HL-60 (cell line): ENCODE results near the gene CD8B2.

Source experiments
- DNase-seq, 2 experiments: peaks; one replicate each; pipeline ENCODE4 v3.0.0-alpha.2; 2010 to 2020; ENCODE audit warnings: low read depth in 1 of 2, low spot score in 1 of 2
- H3K27ac ChIP-seq: fragments of 250-450 bp; sonication (Bioruptor Pico); replicated peaks from 2 replicates; pipeline ENCODE4 v1.5.1; 2020; ENCODE audit warnings: mild to moderate bottlenecking, moderate library complexity
- H3K27me3 ChIP-seq: fragments of 250-450 bp; sonication (Bioruptor Pico); 2 replicates; pipeline ENCODE4 v1.5.1; 2021; ENCODE audit warnings: mild to moderate bottlenecking, moderate library complexity; ENCODE audit not compliant: insufficient read depth, poor library complexity, severe bottlenecking
- H3K4me3 ChIP-seq: replicated peaks from 2 replicates; pipeline ENCODE4 v1.5.1; 2011; ENCODE audit warnings: mild to moderate bottlenecking, control low read depth, low read length; ENCODE audit not compliant: insufficient read depth
- GABPA ChIP-seq: IDR thresholded peaks from 2 replicates; pipeline ENCODE4 v1.6.1; 2012; ENCODE audit warnings: low read depth
- POLR2AphosphoS5 ChIP-seq: IDR thresholded peaks from 2 replicates; pipeline ENCODE4 v1.6.1; 2012; ENCODE audit warnings: low read depth
- SPI1 ChIP-seq: IDR thresholded peaks from 2 replicates; pipeline ENCODE4 v1.6.1; 2012; ENCODE audit warnings: low read depth, mild to moderate bottlenecking, borderline replicate concordance
- TF ChIP-seq, protein P1 (sequence below): IDR thresholded peaks from one replicate; pipeline ENCODE4 v1.5.1; 2011; ENCODE audit warnings: low read length, control low read depth, inconsistent platforms; ENCODE audit not compliant: insufficient read depth
- TF ChIP-seq, protein P2 (sequence below): IDR thresholded peaks from 2 replicates; pipeline ENCODE4 v1.6.1; 2012; ENCODE audit warnings: low read depth; ENCODE audit not compliant: insufficient replicate concordance

CD8B2 gene

DNA sequence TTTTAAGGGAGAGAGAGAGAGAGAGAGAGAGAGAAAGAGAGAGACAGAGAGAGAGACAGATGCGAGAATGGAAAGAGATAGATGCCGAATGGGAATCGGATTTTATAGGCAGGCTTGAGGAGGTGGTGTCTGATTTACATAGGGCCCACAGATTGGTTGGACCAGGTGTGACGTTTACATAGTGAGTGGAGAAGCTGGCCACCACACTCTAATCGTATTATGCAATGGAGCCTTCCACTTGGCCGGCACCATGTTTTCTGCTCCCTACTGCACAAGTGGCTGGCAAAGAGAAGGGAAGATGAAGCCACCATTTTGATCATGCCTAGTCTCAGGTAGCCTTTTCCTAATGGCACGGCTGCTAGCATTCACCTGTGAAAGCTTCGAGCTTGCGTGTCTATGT is 33.9 kb downstream of the CD8B2 start:
- no peak for DNase-seq
- Histone ChIP-seq H3K27ac (no peak overlapping the region), H3K4me3 (no peak overlapping the region), H3K27me3 (no peaks in the 10 kb centered on the region)
- no peak for TF ChIP-seq SPI1
- TF ChIP-seq, protein P1, sequence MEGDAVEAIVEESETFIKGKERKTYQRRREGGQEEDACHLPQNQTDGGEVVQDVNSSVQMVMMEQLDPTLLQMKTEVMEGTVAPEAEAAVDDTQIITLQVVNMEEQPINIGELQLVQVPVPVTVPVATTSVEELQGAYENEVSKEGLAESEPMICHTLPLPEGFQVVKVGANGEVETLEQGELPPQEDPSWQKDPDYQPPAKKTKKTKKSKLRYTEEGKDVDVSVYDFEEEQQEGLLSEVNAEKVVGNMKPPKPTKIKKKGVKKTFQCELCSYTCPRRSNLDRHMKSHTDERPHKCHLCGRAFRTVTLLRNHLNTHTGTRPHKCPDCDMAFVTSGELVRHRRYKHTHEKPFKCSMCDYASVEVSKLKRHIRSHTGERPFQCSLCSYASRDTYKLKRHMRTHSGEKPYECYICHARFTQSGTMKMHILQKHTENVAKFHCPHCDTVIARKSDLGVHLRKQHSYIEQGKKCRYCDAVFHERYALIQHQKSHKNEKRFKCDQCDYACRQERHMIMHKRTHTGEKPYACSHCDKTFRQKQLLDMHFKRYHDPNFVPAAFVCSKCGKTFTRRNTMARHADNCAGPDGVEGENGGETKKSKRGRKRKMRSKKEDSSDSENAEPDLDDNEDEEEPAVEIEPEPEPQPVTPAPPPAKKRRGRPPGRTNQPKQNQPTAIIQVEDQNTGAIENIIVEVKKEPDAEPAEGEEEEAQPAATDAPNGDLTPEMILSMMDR, result no peak
- TF ChIP-seq GABPA, result no peak
- no peak for TF ChIP-seq POLR2AphosphoS5
- TF ChIP-seq, protein P2, sequence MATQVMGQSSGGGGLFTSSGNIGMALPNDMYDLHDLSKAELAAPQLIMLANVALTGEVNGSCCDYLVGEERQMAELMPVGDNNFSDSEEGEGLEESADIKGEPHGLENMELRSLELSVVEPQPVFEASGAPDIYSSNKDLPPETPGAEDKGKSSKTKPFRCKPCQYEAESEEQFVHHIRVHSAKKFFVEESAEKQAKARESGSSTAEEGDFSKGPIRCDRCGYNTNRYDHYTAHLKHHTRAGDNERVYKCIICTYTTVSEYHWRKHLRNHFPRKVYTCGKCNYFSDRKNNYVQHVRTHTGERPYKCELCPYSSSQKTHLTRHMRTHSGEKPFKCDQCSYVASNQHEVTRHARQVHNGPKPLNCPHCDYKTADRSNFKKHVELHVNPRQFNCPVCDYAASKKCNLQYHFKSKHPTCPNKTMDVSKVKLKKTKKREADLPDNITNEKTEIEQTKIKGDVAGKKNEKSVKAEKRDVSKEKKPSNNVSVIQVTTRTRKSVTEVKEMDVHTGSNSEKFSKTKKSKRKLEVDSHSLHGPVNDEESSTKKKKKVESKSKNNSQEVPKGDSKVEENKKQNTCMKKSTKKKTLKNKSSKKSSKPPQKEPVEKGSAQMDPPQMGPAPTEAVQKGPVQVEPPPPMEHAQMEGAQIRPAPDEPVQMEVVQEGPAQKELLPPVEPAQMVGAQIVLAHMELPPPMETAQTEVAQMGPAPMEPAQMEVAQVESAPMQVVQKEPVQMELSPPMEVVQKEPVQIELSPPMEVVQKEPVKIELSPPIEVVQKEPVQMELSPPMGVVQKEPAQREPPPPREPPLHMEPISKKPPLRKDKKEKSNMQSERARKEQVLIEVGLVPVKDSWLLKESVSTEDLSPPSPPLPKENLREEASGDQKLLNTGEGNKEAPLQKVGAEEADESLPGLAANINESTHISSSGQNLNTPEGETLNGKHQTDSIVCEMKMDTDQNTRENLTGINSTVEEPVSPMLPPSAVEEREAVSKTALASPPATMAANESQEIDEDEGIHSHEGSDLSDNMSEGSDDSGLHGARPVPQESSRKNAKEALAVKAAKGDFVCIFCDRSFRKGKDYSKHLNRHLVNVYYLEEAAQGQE, result no peak

DNA sequence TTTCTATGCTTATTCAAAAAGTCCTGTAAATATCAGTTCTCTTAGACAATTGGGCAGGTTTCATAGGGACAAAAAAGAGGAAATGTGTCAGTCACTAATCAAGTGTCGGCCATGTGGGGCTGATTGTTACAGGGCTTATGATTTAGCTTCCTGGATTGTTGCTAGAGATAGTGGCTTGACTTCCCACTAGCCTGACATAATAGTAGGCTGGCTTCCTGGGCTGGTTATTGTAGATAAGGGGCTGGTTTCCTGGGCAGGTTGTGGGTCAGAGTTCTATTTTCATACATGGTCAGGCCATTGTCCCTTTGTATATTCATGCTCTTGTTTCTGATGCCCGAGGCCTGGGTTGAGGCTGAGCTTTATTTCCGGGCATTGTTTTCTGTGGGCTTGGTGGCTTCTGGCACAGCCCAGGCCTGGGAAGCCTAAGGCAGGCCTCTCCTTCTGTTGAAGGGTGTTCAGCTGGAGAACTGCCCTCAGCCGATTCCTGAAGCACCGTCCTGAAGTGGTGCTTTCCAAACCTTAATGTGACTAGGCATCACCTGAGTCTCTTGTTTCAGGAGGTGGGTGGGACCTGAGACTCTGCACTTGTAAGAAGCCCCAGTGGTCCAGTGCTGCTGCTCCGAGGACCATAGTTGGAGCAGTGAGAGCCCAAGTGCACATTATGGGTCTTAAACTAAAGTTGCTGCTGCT is 37.0 kb downstream of the CD8B2 start:
- Histone ChIP-seq H3K27me3 (no peaks in the 10 kb centered on the region), H3K4me3 (no peak overlapping the region), H3K27ac (no peak overlapping the region)
- TF ChIP-seq SPI1, result peak; percentile 29; the same call in 1 of the 2 replicates
- no peak for TF ChIP-seq POLR2AphosphoS5
- DNase-seq, result no peak

DNA sequence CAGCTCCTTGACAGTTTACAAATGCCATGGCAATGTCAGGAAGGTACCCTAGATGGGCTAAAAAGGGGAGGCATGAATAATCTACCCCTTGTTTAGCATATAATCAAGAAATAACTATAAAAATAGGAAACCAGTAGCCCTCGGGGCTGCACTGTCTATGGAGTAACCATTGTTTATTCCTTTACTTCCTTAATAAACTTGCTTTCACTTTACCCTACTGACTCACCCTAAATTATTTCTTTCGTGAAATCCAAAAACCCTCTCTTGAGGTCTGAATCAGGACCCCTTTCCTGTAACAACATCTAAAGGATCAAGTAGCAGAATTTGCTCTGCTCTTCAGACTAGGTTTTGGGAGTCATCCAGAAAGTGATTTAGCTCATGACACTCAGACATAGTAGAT is 43.7 kb downstream of the CD8B2 start:
- H3K27ac ChIP-seq, result no peak overlapping the region
- no peaks in the 10 kb centered on the region for H3K27me3 ChIP-seq
- TF ChIP-seq POLR2AphosphoS5 (no peak), SPI1 (no peak), GABPA (no peak)
- TF ChIP-seq, protein P1, result no peak
- TF ChIP-seq, protein P2, result no peak

DNA sequence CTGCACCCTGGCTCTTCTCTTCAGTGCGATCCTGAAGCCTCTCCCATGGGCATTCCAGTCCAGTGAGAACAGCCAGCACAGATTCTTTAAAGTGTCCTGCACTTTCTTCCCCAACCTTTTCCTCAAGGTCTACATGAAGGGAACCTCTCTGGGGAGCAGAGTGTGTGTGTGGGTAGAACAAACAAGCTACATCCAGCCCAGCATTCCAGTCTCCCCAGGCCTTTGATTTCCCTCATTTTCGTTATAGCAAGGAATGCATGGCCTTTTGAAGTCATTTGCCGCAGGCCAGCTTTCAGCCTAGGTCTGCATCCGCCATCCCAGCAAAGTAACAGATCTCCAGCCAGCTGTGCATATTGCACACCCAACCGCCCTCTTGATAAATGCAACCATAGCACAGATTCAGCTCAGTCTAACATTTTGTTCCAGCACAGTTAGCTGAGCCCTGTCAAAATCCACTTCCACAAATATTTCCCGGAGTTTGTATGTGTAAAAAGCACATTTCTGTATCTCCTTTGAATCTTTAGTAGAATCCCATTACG is 44.6 kb downstream of the CD8B2 start:
- H3K27ac ChIP-seq, result no peak overlapping the region
- H3K4me3 ChIP-seq, result no peak overlapping the region
- H3K27me3 ChIP-seq, result no peaks in the 10 kb centered on the region
- DNase-seq, result no peak
- TF ChIP-seq, protein P1, result no peak
- TF ChIP-seq, protein P2, result no peak
- TF ChIP-seq SPI1, result no peak
- no peak for TF ChIP-seq GABPA
- TF ChIP-seq POLR2AphosphoS5, result no peak

More for the DNA sequence above, 43.7 kb downstream of the CD8B2 start:
- DNase-seq, result no peak
- H3K4me3 ChIP-seq, result no peak overlapping the region
